ENCODE results near the gene RAB20.

DNA sequence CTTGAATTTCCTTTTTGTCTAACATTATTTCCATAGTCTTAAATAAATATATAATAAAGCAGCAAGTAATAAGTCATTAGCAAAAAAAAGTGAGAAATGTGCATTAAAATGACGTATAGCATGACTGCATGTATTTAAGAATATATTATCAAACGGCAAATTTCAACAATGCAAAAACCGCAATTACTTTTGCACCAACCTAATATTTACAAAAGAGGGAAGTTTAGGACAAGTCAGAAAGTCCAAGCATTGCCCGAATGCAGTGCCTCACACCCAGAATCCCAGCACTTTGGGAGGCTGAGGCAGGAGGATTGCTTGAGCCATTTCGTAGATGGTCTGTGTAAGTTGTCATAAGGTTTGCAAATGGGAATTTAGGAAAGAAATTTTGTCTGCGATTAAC is 43.6 kb upstream of the RAB20 start:
- TF ChIP-seq, protein P1, sequence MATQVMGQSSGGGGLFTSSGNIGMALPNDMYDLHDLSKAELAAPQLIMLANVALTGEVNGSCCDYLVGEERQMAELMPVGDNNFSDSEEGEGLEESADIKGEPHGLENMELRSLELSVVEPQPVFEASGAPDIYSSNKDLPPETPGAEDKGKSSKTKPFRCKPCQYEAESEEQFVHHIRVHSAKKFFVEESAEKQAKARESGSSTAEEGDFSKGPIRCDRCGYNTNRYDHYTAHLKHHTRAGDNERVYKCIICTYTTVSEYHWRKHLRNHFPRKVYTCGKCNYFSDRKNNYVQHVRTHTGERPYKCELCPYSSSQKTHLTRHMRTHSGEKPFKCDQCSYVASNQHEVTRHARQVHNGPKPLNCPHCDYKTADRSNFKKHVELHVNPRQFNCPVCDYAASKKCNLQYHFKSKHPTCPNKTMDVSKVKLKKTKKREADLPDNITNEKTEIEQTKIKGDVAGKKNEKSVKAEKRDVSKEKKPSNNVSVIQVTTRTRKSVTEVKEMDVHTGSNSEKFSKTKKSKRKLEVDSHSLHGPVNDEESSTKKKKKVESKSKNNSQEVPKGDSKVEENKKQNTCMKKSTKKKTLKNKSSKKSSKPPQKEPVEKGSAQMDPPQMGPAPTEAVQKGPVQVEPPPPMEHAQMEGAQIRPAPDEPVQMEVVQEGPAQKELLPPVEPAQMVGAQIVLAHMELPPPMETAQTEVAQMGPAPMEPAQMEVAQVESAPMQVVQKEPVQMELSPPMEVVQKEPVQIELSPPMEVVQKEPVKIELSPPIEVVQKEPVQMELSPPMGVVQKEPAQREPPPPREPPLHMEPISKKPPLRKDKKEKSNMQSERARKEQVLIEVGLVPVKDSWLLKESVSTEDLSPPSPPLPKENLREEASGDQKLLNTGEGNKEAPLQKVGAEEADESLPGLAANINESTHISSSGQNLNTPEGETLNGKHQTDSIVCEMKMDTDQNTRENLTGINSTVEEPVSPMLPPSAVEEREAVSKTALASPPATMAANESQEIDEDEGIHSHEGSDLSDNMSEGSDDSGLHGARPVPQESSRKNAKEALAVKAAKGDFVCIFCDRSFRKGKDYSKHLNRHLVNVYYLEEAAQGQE (IDR thresholded peaks at IDR 0.05; ENCODE audit: insufficient read depth in 1 of 2, low read depth in 2 of 2, low read length in 2 of 2): no peak
- no peak for TF ChIP-seq SIN3A (IDR thresholded peaks at IDR 0.05; ENCODE audit: borderline replicate concordance, insufficient read depth, low read length)
- TF ChIP-seq POLR2AphosphoS5 (IDR thresholded peaks at IDR 0.05; ENCODE audit: low read depth, low read length): no peak
- TF ChIP-seq TAF1 (IDR thresholded peaks at IDR 0.05; ENCODE audit: borderline replicate concordance, insufficient read depth, low read length): no peak
- TF ChIP-seq FOXP2 (optimal IDR thresholded peaks at IDR 0.05; ENCODE audit: borderline replicate concordance, extremely low read depth, extremely low read length, insufficient read depth): no peak

Data from PFSK-1 (cell line).